Liver (tissue), 3 donors: ENCODE results near the gene SPTLC1.

ENCODE experiments used
- EGR1 ChIP-seq, 2 donors: IDR thresholded peaks; 2 replicates each; pipeline ENCODE4 v1.6.1; 2016 to 2018; ENCODE audit warnings: antibody characterized with exemption in 2 of 2, low read depth in 2 of 2
- GABPA ChIP-seq, 2 donors: IDR thresholded peaks in 1 of 2; conservative IDR thresholded peaks in 1 of 2; 2 replicates each; pipeline ENCODE4 v1.6.1; 2016; ENCODE audit warnings: antibody characterized with exemption in 2 of 2, mild to moderate bottlenecking in 1 of 2, moderate library complexity in 1 of 2
- JUND ChIP-seq, 2 donors: IDR thresholded peaks; 2 replicates each; pipeline ENCODE4 v1.6.1; 2016; ENCODE audit warnings: antibody characterized with exemption in 2 of 2
- NR2F2 ChIP-seq: IDR thresholded peaks from 2 replicates; pipeline ENCODE4 v1.6.1; 2016; ENCODE audit warnings: antibody characterized with exemption
- RAD21 ChIP-seq, 2 donors: IDR thresholded peaks; 2 replicates each; pipeline ENCODE4 v1.6.1; 2016; ENCODE audit warnings: antibody characterized with exemption in 2 of 2, mild to moderate bottlenecking in 2 of 2
- SP1 ChIP-seq: IDR thresholded peaks from 2 replicates; pipeline ENCODE4 v1.6.1; 2018; ENCODE audit warnings: antibody characterized with exemption, mild to moderate bottlenecking
- TF ChIP-seq, protein P1 (sequence below): fragments of 150-350 bp; IDR thresholded peaks from 2 replicates; pipeline ENCODE4 v1.5.1; 2017; ENCODE audit warnings: improper control_type of control experiment, low read depth, low read length; ENCODE audit not compliant: missing input control
- donor health status: healthy.
- donor health status: healthy.

DNA sequence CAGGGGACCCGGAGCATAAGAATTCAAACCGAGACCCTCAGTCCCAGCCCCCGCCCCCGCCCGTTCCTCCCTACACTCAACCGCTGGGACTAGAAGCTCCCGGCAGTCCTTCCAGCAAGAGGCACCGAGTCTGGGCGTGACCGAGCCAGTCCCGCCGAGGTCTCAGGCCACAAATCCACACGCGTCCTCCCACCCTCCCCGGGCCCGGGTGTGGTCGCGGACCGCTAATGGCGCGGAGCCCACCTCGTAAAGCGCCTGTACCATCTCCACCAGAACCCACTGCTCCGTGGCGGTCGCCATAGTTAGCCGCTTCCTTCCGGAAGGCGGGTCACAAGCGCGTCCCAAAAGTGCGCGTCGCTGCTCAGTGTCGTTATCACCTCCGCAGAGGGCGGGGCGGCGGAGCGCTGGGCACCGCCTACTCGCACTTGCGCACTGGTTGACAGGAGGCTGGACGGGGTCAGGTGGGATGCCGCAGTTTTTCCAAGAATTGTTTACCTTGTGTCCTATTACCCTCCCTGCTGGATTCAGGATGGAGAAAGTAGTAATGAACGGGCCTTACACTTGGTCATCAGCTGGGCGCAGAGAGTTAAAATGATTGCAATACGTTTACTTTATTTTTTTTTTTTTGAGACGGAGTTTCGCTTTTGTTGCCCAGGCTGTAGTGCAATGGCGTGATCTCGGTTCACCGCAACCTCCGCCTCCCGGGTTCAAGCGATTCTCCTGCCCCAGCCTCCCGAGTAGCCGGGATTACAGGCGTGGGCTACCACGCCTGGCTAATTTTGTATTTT, at the start of gene SPTLC1:
- peak; percentile 63 for TF ChIP-seq NR2F2
- TF ChIP-seq, protein P1, sequence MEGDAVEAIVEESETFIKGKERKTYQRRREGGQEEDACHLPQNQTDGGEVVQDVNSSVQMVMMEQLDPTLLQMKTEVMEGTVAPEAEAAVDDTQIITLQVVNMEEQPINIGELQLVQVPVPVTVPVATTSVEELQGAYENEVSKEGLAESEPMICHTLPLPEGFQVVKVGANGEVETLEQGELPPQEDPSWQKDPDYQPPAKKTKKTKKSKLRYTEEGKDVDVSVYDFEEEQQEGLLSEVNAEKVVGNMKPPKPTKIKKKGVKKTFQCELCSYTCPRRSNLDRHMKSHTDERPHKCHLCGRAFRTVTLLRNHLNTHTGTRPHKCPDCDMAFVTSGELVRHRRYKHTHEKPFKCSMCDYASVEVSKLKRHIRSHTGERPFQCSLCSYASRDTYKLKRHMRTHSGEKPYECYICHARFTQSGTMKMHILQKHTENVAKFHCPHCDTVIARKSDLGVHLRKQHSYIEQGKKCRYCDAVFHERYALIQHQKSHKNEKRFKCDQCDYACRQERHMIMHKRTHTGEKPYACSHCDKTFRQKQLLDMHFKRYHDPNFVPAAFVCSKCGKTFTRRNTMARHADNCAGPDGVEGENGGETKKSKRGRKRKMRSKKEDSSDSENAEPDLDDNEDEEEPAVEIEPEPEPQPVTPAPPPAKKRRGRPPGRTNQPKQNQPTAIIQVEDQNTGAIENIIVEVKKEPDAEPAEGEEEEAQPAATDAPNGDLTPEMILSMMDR, result no peak
- TF ChIP-seq RAD21 (IDR thresholded peaks at IDR 0.05), result no peak
- TF ChIP-seq GABPA (IDR thresholded peaks at IDR 0.05 in 1 of 2, conservative IDR thresholded peaks at IDR 0.05 in 1 of 2), result peak; percentile 50 to 93
- TF ChIP-seq SP1, result peak; percentile 86
- TF ChIP-seq EGR1 (IDR thresholded peaks at IDR 0.05; ENCODE audit: low read depth in 2 of 2), result peak in 1 of 2 donors; percentile 70
- TF ChIP-seq JUND (IDR thresholded peaks at IDR 0.05), result peak in 1 of 2 donors; percentile 52
